Neuronal stem cell (in vitro differentiated cells): Measurements from ENCODE around the gene BRINP2.

Experiments
- DNase-seq: peaks from one replicate; pipeline ENCODE4 v3.0.0-alpha.2; 2013; ENCODE audit warnings: low spot score
- H2AFZ ChIP-seq: one replicate; pipeline ENCODE4 v1.6.1; 2013; ENCODE audit warnings: mild to moderate bottlenecking, low read length, inconsistent platforms
- H2AK5ac ChIP-seq: 2 replicates; pipeline ENCODE4 v1.6.1; 2013; ENCODE audit warnings: low read depth, mild to moderate bottlenecking, inconsistent platforms, low read length, moderate library complexity, mixed read lengths
- H2BK120ac ChIP-seq: 2 replicates; pipeline ENCODE4 v1.6.1; 2013; ENCODE audit warnings: low read depth, mild to moderate bottlenecking, inconsistent platforms, low read length, moderate library complexity, mixed read lengths
- H2BK12ac ChIP-seq: one replicate; pipeline ENCODE4 v1.6.1; 2013; ENCODE audit warnings: low read length, inconsistent platforms
- H2BK15ac ChIP-seq: 2 replicates; pipeline ENCODE4 v1.6.1; 2013; ENCODE audit warnings: mild to moderate bottlenecking, low read length, inconsistent platforms, mixed read lengths
- H2BK5ac ChIP-seq: one replicate; pipeline ENCODE4 v1.6.1; 2013; ENCODE audit warnings: inconsistent platforms, mild to moderate bottlenecking, low read length, moderate library complexity
- H3K14ac ChIP-seq: one replicate; pipeline ENCODE4 v1.6.1; 2013; ENCODE audit warnings: low read length, inconsistent platforms
- H3K18ac ChIP-seq: 2 replicates; pipeline ENCODE4 v1.6.1; 2013; ENCODE audit warnings: low read length, inconsistent platforms
- H3K23ac ChIP-seq: 2 replicates; pipeline ENCODE4 v1.6.1; 2013; ENCODE audit warnings: low read depth, mild to moderate bottlenecking, mixed read lengths, low read length, inconsistent platforms; ENCODE audit not compliant: poor library complexity
- H3K27ac ChIP-seq: replicated peaks from 3 replicates; pipeline ENCODE4 v1.5.1; 2013; ENCODE audit warnings: low read length, inconsistent platforms
- H3K27me3 ChIP-seq, 3 experiments: 2 replicates each; pipeline ENCODE4 v1.6.1; 2013; ENCODE audit warnings: low read length in 3 of 3, mild to moderate bottlenecking in 2 of 3, inconsistent platforms in 1 of 3, low read depth in 1 of 3, mixed read lengths in 1 of 3, moderate library complexity in 1 of 3; ENCODE audit not compliant: control insufficient read depth in 3 of 3, insufficient read depth in 3 of 3
- H3K36me3 ChIP-seq, 2 donors: replicated peaks in 1 of 2; 2 replicates each; pipeline ENCODE4 v1.6.1; 2013; ENCODE audit warnings: low read length in 2 of 2; ENCODE audit not compliant: control insufficient read depth in 2 of 2, insufficient read depth in 2 of 2
- H3K4ac ChIP-seq: 2 replicates; pipeline ENCODE4 v1.6.1; 2013; ENCODE audit warnings: inconsistent platforms, mild to moderate bottlenecking, low read length, moderate library complexity
- H3K4me1 ChIP-seq, 2 donors: 1 replicate in 1 of 2; 2 replicates in 1 of 2; pipeline ENCODE4 v1.6.1; 2013; ENCODE audit warnings: low read length in 2 of 2, low read depth in 1 of 2; ENCODE audit not compliant: control insufficient read depth in 2 of 2, insufficient read depth in 1 of 2
- H3K4me2 ChIP-seq: one replicate; pipeline ENCODE4 v1.6.1; 2013; ENCODE audit warnings: mild to moderate bottlenecking, low read length, inconsistent platforms; ENCODE audit not compliant: insufficient read depth, poor library complexity, severe bottlenecking
- H3K4me3 ChIP-seq, 2 donors: 2 replicates each; pipeline ENCODE4 v1.5.1; 2013; ENCODE audit warnings: low read length in 2 of 2, mild to moderate bottlenecking in 2 of 2, inconsistent platforms in 1 of 2, moderate library complexity in 1 of 2
- H3K79me1 ChIP-seq: one replicate; pipeline ENCODE4 v1.6.1; 2013; ENCODE audit warnings: low read depth, mild to moderate bottlenecking, inconsistent platforms, low read length, moderate library complexity
- H3K9ac ChIP-seq: one replicate; pipeline ENCODE4 v1.6.1; 2013; ENCODE audit warnings: mild to moderate bottlenecking, low read depth, low read length, inconsistent platforms; ENCODE audit not compliant: poor library complexity
- H3K9me3 ChIP-seq, 2 donors: replicated peaks in 1 of 2; 2 replicates each; pipeline versions ENCODE3 to v1.6.1; 2013; ENCODE audit warnings: low read length in 2 of 2, mild to moderate bottlenecking in 2 of 2, inconsistent platforms in 1 of 2, low read depth in 1 of 2, mixed read lengths in 1 of 2, moderate library complexity in 1 of 2; ENCODE audit not compliant: control insufficient read depth in 2 of 2, insufficient read depth in 1 of 2
- H4K8ac ChIP-seq: one replicate; pipeline ENCODE4 v1.6.1; 2013; ENCODE audit warnings: low read depth, mild to moderate bottlenecking, inconsistent platforms, low read length, moderate library complexity
- H4K91ac ChIP-seq: one replicate; pipeline ENCODE4 v1.6.1; 2013; ENCODE audit warnings: low read length, low read depth, mild to moderate bottlenecking, inconsistent platforms; ENCODE audit not compliant: poor library complexity
- WGBS, 2 donors: extraction: QIAGEN DNeasy Blood & Tissue Kit; methylation state at CpG; one replicate each; pipeline ENCODE4 v1.1.7; 2013; ENCODE audit warnings: missing lambda C conversion rate in 2 of 2, mixed read lengths in 1 of 2; ENCODE audit not compliant: insufficient read length in 2 of 2, insufficient replicate concordance in 1 of 2; ENCODE audit errors: extremely low coverage in 2 of 2; 5-methylcytosine and 5-hydroxymethylcytosine counted together

The BRINP2 gene

GRCh38 chr1:177309880-177310279 is 139.1 kb downstream of the BRINP2 start:
- no peak overlapping the region for H2BK5ac ChIP-seq
- no peak overlapping the region for H2BK15ac ChIP-seq
- H2AFZ ChIP-seq: no peak overlapping the region
- no peak for DNase-seq
- H3K36me3 ChIP-seq: no peaks in the 10 kb centered on the region
- H3K4me1 ChIP-seq: peaks cover 2 to 18% of the 10 kb centered on the region in 2 donors
- H2BK120ac ChIP-seq: no peak overlapping the region
- H3K9me3 ChIP-seq: no peaks in the 10 kb centered on the region
- no peak overlapping the region for H2BK12ac ChIP-seq
- H3K4ac ChIP-seq: no peak overlapping the region
- no CpG with 5 or more reads among the region's 2 CpGs for WGBS, 2 donors
- no peak overlapping the region for H3K9ac ChIP-seq
- H3K14ac ChIP-seq: no peak overlapping the region
- H3K79me1 ChIP-seq: no peaks in the 10 kb centered on the region
- H3K18ac ChIP-seq: no peak overlapping the region
- H4K8ac ChIP-seq: no peak overlapping the region
- H3K27ac ChIP-seq: no peak overlapping the region
- H3K27me3 ChIP-seq: no peaks in the 10 kb centered on the region
- no peak overlapping the region for H3K4me2 ChIP-seq
- H4K91ac ChIP-seq: no peak overlapping the region
- no peak overlapping the region for H3K23ac ChIP-seq
- H3K4me3 ChIP-seq: no peak overlapping the region
- no peak overlapping the region for H2AK5ac ChIP-seq

- Histone ChIP-seq H3K36me3 (no peaks in the 10 kb centered on the region), H3K4me3 (no peak overlapping the region), H2AK5ac (no peak overlapping the region), H3K27me3 (no peaks in the 10 kb centered on the region), H3K27ac (no peak overlapping the region), H3K18ac (no peak overlapping the region), H2AFZ (no peak overlapping the region), H3K23ac (no peak overlapping the region), H3K14ac (no peak overlapping the region), H3K4me2 (no peak overlapping the region), H4K91ac (no peak overlapping the region), H3K4me1 (peaks cover 2 to 16% of the 10 kb centered on the region in 2 donors), H4K8ac (no peak overlapping the region), H3K9ac (no peak overlapping the region), H2BK120ac (no peak overlapping the region), H2BK15ac (no peak overlapping the region), H3K79me1 (no peaks in the 10 kb centered on the region), H3K4ac (no peak overlapping the region), H3K9me3 (no peaks in the 10 kb centered on the region), H2BK12ac (no peak overlapping the region), H2BK5ac (no peak overlapping the region)
- no CpG with 5 or more reads among the region's 1 CpG for whole genome bisulfite sequencing, 2 donors
- DNase-seq: no peak
Measured at GRCh38 chr1:177310326-177310725, 139.6 kb downstream of the BRINP2 start.

DNA sequence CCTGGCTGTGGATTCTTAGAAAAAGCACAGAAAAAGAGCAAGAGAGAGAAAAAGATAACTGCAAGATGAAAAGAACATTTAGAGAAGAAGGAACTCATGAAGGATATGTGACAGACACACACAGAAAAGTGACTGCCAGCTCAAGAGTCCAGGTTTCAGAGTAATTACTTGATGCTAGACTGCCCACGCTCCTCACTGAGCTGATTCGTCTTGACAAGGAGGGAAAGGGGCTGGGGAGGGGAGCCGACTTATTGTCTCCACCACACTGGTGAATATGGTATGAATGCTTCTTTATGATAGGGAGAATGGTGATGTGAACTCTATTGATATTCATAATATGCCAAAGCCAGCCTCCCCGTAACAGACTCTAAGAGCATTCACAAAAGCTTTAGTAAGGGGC is 140.4 kb downstream of the BRINP2 start:
- H2BK15ac ChIP-seq: no peak overlapping the region
- no peak overlapping the region for H3K4me2 ChIP-seq
- no peak overlapping the region for H3K4me3 ChIP-seq
- H4K8ac ChIP-seq: no peak overlapping the region
- H3K18ac ChIP-seq: no peak overlapping the region
- peaks cover 2 to 14% of the 10 kb centered on the region in 2 donors for H3K4me1 ChIP-seq
- H3K27ac ChIP-seq: no peak overlapping the region
- no peaks in the 10 kb centered on the region for H3K9me3 ChIP-seq
- H3K79me1 ChIP-seq: no peaks in the 10 kb centered on the region
- H3K4ac ChIP-seq: no peak overlapping the region
- no peak overlapping the region for H2BK120ac ChIP-seq
- no peak overlapping the region for H4K91ac ChIP-seq
- no CpG with 5 or more reads among the region's 4 CpGs for WGBS, 2 donors
- H2BK12ac ChIP-seq: no peak overlapping the region
- H3K23ac ChIP-seq: no peak overlapping the region
- no peak overlapping the region for H2BK5ac ChIP-seq
- DNase-seq: peak; percentile 14
- H3K14ac ChIP-seq: no peak overlapping the region
- no peak overlapping the region for H3K9ac ChIP-seq
- no peaks in the 10 kb centered on the region for H3K27me3 ChIP-seq
- no peak overlapping the region for H2AFZ ChIP-seq
- no peak overlapping the region for H2AK5ac ChIP-seq
- no peaks in the 10 kb centered on the region for H3K36me3 ChIP-seq

GRCh38 chr1:177311586-177311985 is 140.8 kb downstream of the BRINP2 start:
- Histone ChIP-seq H2AFZ (no peak overlapping the region), H3K9ac (no peak overlapping the region), H3K27me3 (no peaks in the 10 kb centered on the region)

More at GRCh38 chr1:177311586-177311985, 140.8 kb downstream of the BRINP2 start:
- peaks cover 2 to 14% of the 10 kb centered on the region in 2 donors for H3K4me1 ChIP-seq
- H3K27ac ChIP-seq: no peak overlapping the region
- no peak overlapping the region for H2BK15ac ChIP-seq
- WGBS, 2 donors: no CpG with 5 or more reads among the region's 2 CpGs
- no peak overlapping the region for H3K14ac ChIP-seq
- no peak overlapping the region for H3K4ac ChIP-seq
- no peaks in the 10 kb centered on the region for H3K9me3 ChIP-seq
- H3K36me3 ChIP-seq: no peaks in the 10 kb centered on the region
- no peak overlapping the region for H2AK5ac ChIP-seq
- no peak overlapping the region for H3K23ac ChIP-seq
- H4K8ac ChIP-seq: no peak overlapping the region
- H3K79me1 ChIP-seq: no peaks in the 10 kb centered on the region
- H3K18ac ChIP-seq: peak overlapping the region; percentile 68
- no peak overlapping the region for H2BK120ac ChIP-seq
- H4K91ac ChIP-seq: no peak overlapping the region
- no peak overlapping the region for H2BK12ac ChIP-seq
- H2BK5ac ChIP-seq: no peak overlapping the region
- no peak overlapping the region for H3K4me3 ChIP-seq
- DNase-seq: no peak
- no peak overlapping the region for H3K4me2 ChIP-seq
